Muscle layer of colon (tissue), 2 donors: ENCODE results near the gene FRZB.
A peak's percentile ranks its signal among the peaks of the same experiment; 100 is the strongest.

ENCODE experiments used
- H3K27ac ChIP-seq: one replicate; pipeline ENCODE4 v1.7.0; 2013; ENCODE audit warnings: low read depth, mild to moderate bottlenecking, low read length, moderate library complexity
- H3K27me3 ChIP-seq, 2 donors: one replicate each; pipeline ENCODE4 v1.7.0; 2013; ENCODE audit warnings: low read length in 2 of 2, mild to moderate bottlenecking in 2 of 2; ENCODE audit not compliant: insufficient read depth in 2 of 2, control insufficient read depth in 1 of 2
- H3K36me3 ChIP-seq: one replicate; pipeline ENCODE4 v1.7.0; 2013; ENCODE audit warnings: mild to moderate bottlenecking, low read length; ENCODE audit not compliant: insufficient read depth
- H3K4me1 ChIP-seq: one replicate; pipeline ENCODE4 v1.7.0; 2013; ENCODE audit warnings: mild to moderate bottlenecking, low read length; ENCODE audit not compliant: insufficient read depth
- H3K4me3 ChIP-seq, 2 donors: one replicate each; pipeline ENCODE4 v1.7.0; 2013; ENCODE audit warnings: low read length in 2 of 2, low read depth in 1 of 2, mild to moderate bottlenecking in 1 of 2, moderate library complexity in 1 of 2
- H3K9ac ChIP-seq: one replicate; pipeline ENCODE4 v1.7.0; 2013; ENCODE audit warnings: low read length
- H3K9me3 ChIP-seq: one replicate; pipeline ENCODE4 v1.7.0; 2013; ENCODE audit warnings: mild to moderate bottlenecking, low read length
- donor health status: abdominal sarcoma.
- donor health status: Adenocarcinoma of cecum.

FRZB gene

GRCh38 chr2:182866461-182867406, at the start of gene FRZB:
Gene FRZB, minus strand, starts transcription at chr2:182866637. Its CDS starts 85 bp downstream, at chr2:182866552.
- peak within 1 kb of the TSS; percentile 53 to 65 for H3K4me3 ChIP-seq
- H3K4me1 ChIP-seq: peaks cover 12% of the 10 kb centered on the region
- no peaks in the 10 kb centered on the region for H3K9me3 ChIP-seq
- peak within 1 kb of the TSS; percentile 19 for H3K9ac ChIP-seq
- peaks cover 0 to 4% of the 10 kb centered on the region in 2 donors for H3K27me3 ChIP-seq
- H3K36me3 ChIP-seq: no peaks in the 10 kb centered on the region
- H3K27ac ChIP-seq: peak within 1 kb of the TSS; percentile 80

GRCh38 chr2:182915369-182916326, 49.2 kb upstream of the FRZB start:
- Histone ChIP-seq H3K9ac (no peak overlapping the region), H3K27ac (no peak overlapping the region), H3K4me1 (peaks cover 11% of the 10 kb centered on the region), H3K36me3 (peaks cover 26% of the 10 kb centered on the region), H3K4me3 (no peak overlapping the region), H3K27me3 (no peaks in the 10 kb centered on the region), H3K9me3 (no peaks in the 10 kb centered on the region)

GRCh38 chr2:182914852-182915251, 48.4 kb upstream of the FRZB start:
- Histone ChIP-seq H3K27ac (no peak overlapping the region), H3K36me3 (peaks cover 31% of the 10 kb centered on the region), H3K4me1 (peaks cover 11% of the 10 kb centered on the region), H3K9me3 (no peaks in the 10 kb centered on the region), H3K9ac (no peak overlapping the region), H3K4me3 (no peak overlapping the region), H3K27me3 (no peaks in the 10 kb centered on the region)

- peaks cover 25% of the 10 kb centered on the region for H3K36me3 ChIP-seq
- peaks cover 11% of the 10 kb centered on the region for H3K4me1 ChIP-seq
- no peak overlapping the region for H3K27ac ChIP-seq
- no peaks in the 10 kb centered on the region for H3K27me3 ChIP-seq
- H3K9me3 ChIP-seq: no peaks in the 10 kb centered on the region
- H3K4me3 ChIP-seq: no peak overlapping the region
- H3K9ac ChIP-seq: no peak overlapping the region
Measured at GRCh38 chr2:182913064-182913463, 46.6 kb upstream of the FRZB start.

- no peaks in the 10 kb centered on the region for H3K27me3 ChIP-seq
- H3K36me3 ChIP-seq: peaks cover 25% of the 10 kb centered on the region
- peaks cover 11% of the 10 kb centered on the region for H3K4me1 ChIP-seq
- no peak overlapping the region for H3K27ac ChIP-seq
- H3K9me3 ChIP-seq: no peaks in the 10 kb centered on the region
- no peak overlapping the region for H3K4me3 ChIP-seq
- H3K9ac ChIP-seq: no peak overlapping the region
Measured at GRCh38 chr2:182912518-182912915, 46.1 kb upstream of the FRZB start.

- H3K4me1 ChIP-seq: peaks cover 11% of the 10 kb centered on the region
- no peaks in the 10 kb centered on the region for H3K9me3 ChIP-seq
- H3K27ac ChIP-seq: no peak overlapping the region
- H3K27me3 ChIP-seq: no peaks in the 10 kb centered on the region
- H3K9ac ChIP-seq: no peak overlapping the region
- no peak overlapping the region for H3K4me3 ChIP-seq
- peaks cover 25% of the 10 kb centered on the region for H3K36me3 ChIP-seq
Measured at GRCh38 chr2:182911813-182912517, 45.5 kb upstream of the FRZB start.

GRCh38 chr2:182910965-182911364, 44.5 kb upstream of the FRZB start:
- Histone ChIP-seq H3K9ac (no peak overlapping the region), H3K27me3 (no peaks in the 10 kb centered on the region), H3K4me3 (no peak overlapping the region), H3K4me1 (peaks cover 11% of the 10 kb centered on the region), H3K27ac (no peak overlapping the region), H3K9me3 (no peaks in the 10 kb centered on the region), H3K36me3 (peaks cover 25% of the 10 kb centered on the region)

GRCh38 chr2:182907081-182907830, 40.8 kb upstream of the FRZB start:
- Histone ChIP-seq H3K36me3 (peaks cover 5% of the 10 kb centered on the region), H3K4me1 (peaks cover 3% of the 10 kb centered on the region), H3K27me3 (no peaks in the 10 kb centered on the region), H3K9me3 (no peaks in the 10 kb centered on the region), H3K4me3 (no peak overlapping the region), H3K27ac (no peak overlapping the region), H3K9ac (no peak overlapping the region)

GRCh38 chr2:182906454-182906853, 40.0 kb upstream of the FRZB start:
- Histone ChIP-seq H3K9me3 (no peaks in the 10 kb centered on the region), H3K4me3 (no peak overlapping the region), H3K9ac (no peak overlapping the region), H3K27me3 (no peaks in the 10 kb centered on the region), H3K4me1 (no peaks in the 10 kb centered on the region), H3K27ac (no peak overlapping the region), H3K36me3 (peaks cover 5% of the 10 kb centered on the region)

- no peaks in the 10 kb centered on the region for H3K36me3 ChIP-seq
- H3K4me3 ChIP-seq: no peak overlapping the region
- H3K9me3 ChIP-seq: no peaks in the 10 kb centered on the region
- no peak overlapping the region for H3K27ac ChIP-seq
- no peaks in the 10 kb centered on the region for H3K4me1 ChIP-seq
- H3K9ac ChIP-seq: no peak overlapping the region
- H3K27me3 ChIP-seq: no peaks in the 10 kb centered on the region
Measured at GRCh38 chr2:182904844-182905243, 38.4 kb upstream of the FRZB start.
